GM12874 (cell line): ENCODE measurements around the gene CERS2.

Experiments
- CTCF ChIP-seq: IDR thresholded peaks from 2 replicates; pipeline ENCODE4 v1.5.1; 2011; ENCODE audit warnings: low read depth, mild to moderate bottlenecking, control low read depth, low read length, moderate library complexity; ENCODE audit not compliant: insufficient read depth

The CERS2 gene

GRCh38 chr1:150972417-150972940, 2.2 kb downstream of the CERS2 start:
- no peak for TF ChIP-seq CTCF

DNA sequence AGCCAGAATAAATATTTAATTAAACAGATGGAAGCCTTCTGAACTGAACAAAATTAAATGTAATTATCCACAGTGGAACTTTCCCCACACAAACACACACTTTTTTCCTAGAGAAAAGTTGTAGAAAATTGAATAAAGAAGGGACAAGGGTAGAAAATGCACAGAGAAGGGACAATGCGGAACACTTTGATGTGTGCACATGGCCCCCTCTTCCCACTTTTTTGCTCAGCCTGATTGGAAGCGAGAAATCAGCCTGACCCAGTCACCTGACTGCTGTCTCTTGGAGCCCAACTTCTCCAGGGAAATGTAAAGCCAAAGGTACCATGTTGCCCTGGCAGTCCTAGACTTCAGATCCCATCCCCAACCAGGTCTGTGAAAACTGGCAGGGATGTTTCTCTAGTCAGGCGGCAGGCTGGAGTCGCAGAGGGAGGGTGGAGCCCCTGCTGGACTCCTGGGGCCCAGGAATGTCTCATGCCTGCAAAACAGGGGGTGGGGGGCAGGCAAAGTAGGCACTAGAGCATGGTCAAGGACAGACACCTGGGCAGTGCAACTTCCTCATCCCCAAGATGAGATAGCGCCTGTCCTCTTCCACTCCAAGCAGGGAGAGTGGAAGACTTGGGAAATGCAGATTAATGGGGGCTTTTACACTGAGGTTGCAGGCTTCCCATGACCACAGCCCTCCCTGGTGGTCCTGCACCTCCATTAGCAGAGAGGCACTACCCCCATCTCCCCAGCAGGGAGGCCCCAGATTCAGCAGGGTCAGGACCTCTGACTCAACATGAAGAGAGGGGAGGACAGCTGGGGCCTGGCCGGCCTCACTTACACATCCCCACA, 2.8 kb downstream of the CERS2 start:
- TF ChIP-seq CTCF, result peak; percentile 15; the same call in 1 of the 2 replicates

DNA sequence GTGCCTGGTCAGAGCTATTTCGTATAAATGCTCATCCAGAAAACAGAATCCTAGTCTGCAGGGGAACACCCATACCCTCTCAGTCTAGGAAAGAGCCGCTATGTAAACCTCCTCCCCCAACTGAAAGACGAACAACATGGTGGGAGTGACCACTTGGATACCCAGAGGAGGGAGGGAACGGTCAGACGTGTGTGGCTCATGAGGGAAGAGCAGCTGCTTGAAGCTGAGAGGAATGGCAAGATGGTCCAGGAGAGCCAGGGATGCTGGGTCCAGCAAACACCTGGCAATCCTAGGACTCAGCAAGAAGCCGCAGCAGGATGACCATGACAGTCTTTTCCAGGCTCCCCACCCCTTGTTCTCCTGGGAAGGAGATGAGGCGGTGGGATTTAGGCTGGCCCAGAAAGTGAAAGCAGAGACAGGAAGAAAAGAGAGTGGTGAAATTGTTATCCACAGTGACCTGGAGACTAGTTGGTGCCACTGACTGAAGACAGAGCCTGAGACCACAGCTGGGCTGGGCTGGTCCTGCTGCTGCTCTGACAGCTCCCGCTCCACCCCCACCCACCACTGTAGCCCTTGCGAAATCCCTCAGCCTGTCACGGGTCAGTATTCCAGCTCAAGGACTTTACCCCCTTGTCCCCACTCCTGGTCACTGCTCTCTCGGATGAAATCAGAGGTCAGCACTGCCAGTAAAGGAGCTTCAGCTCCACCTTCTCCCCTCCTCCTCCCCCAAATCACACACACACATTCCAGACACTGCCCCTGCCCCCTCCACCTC, 3.6 kb downstream of the CERS2 start:
- TF ChIP-seq CTCF, result no peak

GRCh38 chr1:150969626-150970025, 5.0 kb downstream of the CERS2 start:
- TF ChIP-seq CTCF, result no peak

DNA sequence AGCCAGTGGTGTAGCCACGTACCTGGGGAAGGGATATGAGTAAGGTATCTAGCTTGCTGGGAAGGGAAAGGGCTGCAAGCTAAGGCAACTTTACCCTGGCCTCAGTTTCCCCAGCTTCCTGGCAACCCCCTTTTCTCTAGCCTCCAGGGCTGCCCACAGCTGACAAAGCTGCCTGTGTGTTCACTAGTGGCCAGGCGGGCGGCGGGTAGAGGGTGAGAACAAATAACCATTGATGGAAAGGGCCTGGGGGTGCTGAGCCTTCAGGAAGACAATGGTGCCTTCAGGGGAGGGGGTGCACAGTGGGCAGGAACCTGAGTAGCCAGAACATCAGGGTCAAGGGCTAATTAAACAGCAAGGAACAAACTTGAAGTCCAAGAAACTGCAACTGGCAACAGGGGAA, 6.1 kb downstream of the CERS2 start:
- no peak for TF ChIP-seq CTCF

GRCh38 chr1:150967936-150968335, 6.7 kb downstream of the CERS2 start:
- no peak for TF ChIP-seq CTCF

- TF ChIP-seq CTCF, result no peak
Measured at GRCh38 chr1:150966011-150966410, 8.6 kb downstream of the CERS2 start.
